Adipose tissue (tissue), 3 donors: ENCODE measurements around the gene SCFD1. TPM values are rescaled to one million over a fixed set of nuclear protein-coding genes. Genes with fewer than 3 reads are reported as not detected.
"Not testable (repeated sequence)": the region's sequence is repeated elsewhere in the genome, so short reads cannot be mapped to it uniquely, and the experiment has no call there.

Source experiments
- H3K27ac ChIP-seq: one replicate; pipeline ENCODE4 v1.5.1; 2013; ENCODE audit warnings: low read depth, low read length
- WGBS, 3 donors: extraction: QIAGEN DNeasy Blood & Tissue Kit; methylation state at CpG; one replicate each; pipeline ENCODE4 v1.1.7; 2013; 5-methylcytosine and 5-hydroxymethylcytosine counted together
- polyA plus RNA-seq, 3 donors: library from polyadenylated mRNA; stranded (reverse); fragments of 200-250 nt; gene quantifications; one replicate each; pipeline ENCODE4 v1.2.3, GENCODE V29; 2013
- donor health status: healthy with polysubstance abuse.
- donor health status: Bipolar disorder and iron deficiency.
- donor health status: healthy.

Gene SCFD1
- polyA plus RNA-seq: 10 to 100 TPM; 31.0 to 60.7 (median 33.9) TPM

GRCh38 chr14:30621940-30622830, at the start of gene SCFD1:
TSS of gene SCFD1 (plus strand) at chr14:30622319. CDS start at chr14:30622339, 20 bp downstream.
- H3K27ac ChIP-seq: peak within 1 kb of the TSS; percentile 32
- WGBS, 3 donors: 1% methylated on average over 35 of the region's 35 CpGs

- WGBS, 3 donors: 70 to 96% (median 93%) methylated on average over 1 of the region's 1 CpG
- no peak overlapping the region for H3K27ac ChIP-seq
Observed at GRCh38 chr14:30572771-30573170, 49.3 kb upstream of the SCFD1 start.

- WGBS, 3 donors: 41 to 87% (median 79%) methylated on average over 5 of the region's 5 CpGs
- no peak overlapping the region for H3K27ac ChIP-seq
Observed at GRCh38 chr14:30573226-30573814, 48.8 kb upstream of the SCFD1 start.

GRCh38 chr14:30573966-30574365, 48.2 kb upstream of the SCFD1 start:
- 59 to 74% (median 66%) methylated on average over 2 of the region's 2 CpGs for WGBS, 3 donors
- H3K27ac ChIP-seq: no peak overlapping the region

GRCh38 chr14:30574777-30575176, 47.3 kb upstream of the SCFD1 start:
- WGBS, 3 donors: 88 to 91% (median 91%) methylated on average over 3 of the region's 3 CpGs
- H3K27ac ChIP-seq: not testable (repeated sequence)

GRCh38 chr14:30576333-30576732, 45.8 kb upstream of the SCFD1 start:
- 98% methylated on average over 1 of the region's 1 CpG for WGBS, 3 donors
- H3K27ac ChIP-seq: not testable (repeated sequence)

- H3K27ac ChIP-seq: no peak overlapping the region
- WGBS, 3 donors: 80 to 93% (median 90%) methylated on average over 2 of the region's 2 CpGs
Observed at GRCh38 chr14:30580616-30581282, 41.4 kb upstream of the SCFD1 start.

- 79 to 90% (median 88%) methylated on average over 7 of the region's 7 CpGs for WGBS, 3 donors
- no peak overlapping the region for H3K27ac ChIP-seq
Observed at GRCh38 chr14:30581283-30581625, 40.9 kb upstream of the SCFD1 start.

- WGBS, 3 donors: 96 to 100% (median 100%) methylated on average over 1 of the region's 1 CpG
- H3K27ac ChIP-seq: no peak overlapping the region
Observed at GRCh38 chr14:30582376-30582775, 39.7 kb upstream of the SCFD1 start.

- no peak overlapping the region for H3K27ac ChIP-seq
Observed at GRCh38 chr14:30584058-30584630, 38.0 kb upstream of the SCFD1 start.

GRCh38 chr14:30585204-30585603, 36.9 kb upstream of the SCFD1 start:
- H3K27ac ChIP-seq: no peak overlapping the region

GRCh38 chr14:30587141-30587540, 35.0 kb upstream of the SCFD1 start:
- WGBS, 3 donors: 62 to 74% (median 69%) methylated on average over 3 of the region's 3 CpGs
- H3K27ac ChIP-seq: no peak overlapping the region

- H3K27ac ChIP-seq: no peak overlapping the region
Observed at GRCh38 chr14:30588873-30589272, 33.2 kb upstream of the SCFD1 start.

- H3K27ac ChIP-seq: no peak overlapping the region
- 55 to 59% (median 59%) methylated on average over 1 of the region's 1 CpG for WGBS, 3 donors
Observed at GRCh38 chr14:30596935-30597334, 25.2 kb upstream of the SCFD1 start.

- H3K27ac ChIP-seq: no peak overlapping the region
Observed at GRCh38 chr14:30597504-30597903, 24.6 kb upstream of the SCFD1 start.

GRCh38 chr14:30600922-30601918, 20.9 kb upstream of the SCFD1 start:
- WGBS, 3 donors: 91 to 99% (median 91%) methylated on average over 8 of the region's 8 CpGs
- no peak overlapping the region for H3K27ac ChIP-seq

GRCh38 chr14:30603402-30603801, 18.7 kb upstream of the SCFD1 start:
- WGBS, 3 donors: 93 to 98% (median 94%) methylated on average over 3 of the region's 3 CpGs
- no peak overlapping the region for H3K27ac ChIP-seq

- H3K27ac ChIP-seq: not testable (repeated sequence)
- 98 to 99% (median 99%) methylated on average over 8 of the region's 8 CpGs for WGBS, 3 donors
Observed at GRCh38 chr14:30604696-30605095, 17.4 kb upstream of the SCFD1 start.
